OCI-LY1 (cell line): ENCODE measurements around the gene KRTAP2-1.
"Not testable (repeated sequence)": the region's sequence is repeated elsewhere in the genome, so short reads cannot be mapped to it uniquely, and the experiment has no call there.

Source experiments
- CTCF ChIP-seq: fragments of 200-600 bp; sonication (generic), shearing (Covaris generic); IDR thresholded peaks from 2 replicates; pipeline ENCODE4 v1.5.1; 2017; ENCODE audit warnings: mild to moderate bottlenecking, antibody characterized with exemption, low read length, moderate library complexity, mixed read lengths
- EZH2 ChIP-seq: fragments of 200-600 bp; sonication (generic), shearing (Covaris generic); IDR thresholded peaks from 2 replicates; pipeline ENCODE4 v1.8.0; 2017; ENCODE audit warnings: borderline replicate concordance, mixed run types, mild to moderate bottlenecking, antibody characterized with exemption, low read length, moderate library complexity, mixed read lengths

GRCh38 chr17:41054556-41054955, 7.4 kb upstream of the KRTAP2-1 start:
- not testable (repeated sequence) for TF ChIP-seq CTCF, EZH2
